SK-N-SH (cell line): ENCODE results near the gene PSENEN.

Source experiments
- CTCF ChIP-seq: fragments of 200-600 bp; sonication (generic); IDR thresholded peaks from 2 replicates; pipeline ENCODE4 v1.6.1; 2017; ENCODE audit warnings: antibody characterized with exemption, mild to moderate bottlenecking, moderate library complexity
- EP300 ChIP-seq, 2 experiments: IDR thresholded peaks; 2 replicates each; pipeline versions ENCODE4 v1.4.0 to v1.6.1; 2012; ENCODE audit warnings: borderline replicate concordance in 1 of 2, low read depth in 1 of 2, low read length in 1 of 2
- EZH2phosphoT487 ChIP-seq: fragments of 200-600 bp; sonication (generic); IDR thresholded peaks from 2 replicates; pipeline ENCODE4 v1.6.1; 2017; ENCODE audit warnings: low read depth, mixed run types, mild to moderate bottlenecking, antibody characterized with exemption, moderate library complexity, borderline replicate concordance
- FOXJ3 ChIP-seq: sonication (generic); formaldehyde crosslinking; IDR thresholded peaks from 2 replicates; pipeline ENCODE4 v1.5.1; 2020; ENCODE audit warnings: mild to moderate bottlenecking, missing genetic modification reagents
- GABPA ChIP-seq: IDR thresholded peaks from 2 replicates; pipeline ENCODE4 v1.4.0; 2012; ENCODE audit warnings: low read depth, mild to moderate bottlenecking
- GATA2 ChIP-seq: sonication (generic); formaldehyde crosslinking; IDR thresholded peaks from 2 replicates; pipeline ENCODE4 v1.5.0; 2020; ENCODE audit warnings: mild to moderate bottlenecking, missing genetic modification reagents
- PBX3 ChIP-seq: IDR thresholded peaks from 2 replicates; pipeline ENCODE4; 2012
- POLR2AphosphoS5 ChIP-seq: IDR thresholded peaks from 2 replicates; pipeline ENCODE4 v1.6.1; 2012; ENCODE audit warnings: low read depth, low read length
- REST ChIP-seq: IDR thresholded peaks from 2 replicates; pipeline ENCODE4 v1.6.1; 2012; ENCODE audit warnings: mild to moderate bottlenecking, low read depth, low read length, moderate library complexity
- SIN3A ChIP-seq: IDR thresholded peaks from 2 replicates; pipeline ENCODE4 v1.6.1; 2012; ENCODE audit warnings: low read depth, mild to moderate bottlenecking, low read length, moderate library complexity, borderline replicate concordance
- TAF1 ChIP-seq: IDR thresholded peaks from 2 replicates; pipeline ENCODE4 v1.6.1; 2012; ENCODE audit warnings: low read depth, mild to moderate bottlenecking, low read length, moderate library complexity, borderline replicate concordance
- TCF12 ChIP-seq: IDR thresholded peaks from 2 replicates; pipeline ENCODE4 v1.4.0; 2012

- TF ChIP-seq GABPA (no peak), REST (no peak), CTCF (no peak), EP300 (IDR thresholded peaks at IDR 0.05; ENCODE audit: borderline replicate concordance in 1 of 2, low read depth in 1 of 2, low read length in 1 of 2) (no peak), FOXJ3 (no peak), GATA2 (CRISPR knock-in tag) (no peak), TCF12 (no peak), SIN3A (no peak), POLR2AphosphoS5 (no peak), PBX3 (no peak), EZH2phosphoT487 (no peak), TAF1 (no peak)
Measured at GRCh38 chr19:35721374-35721773, 24.1 kb upstream of the PSENEN start.
